ENCODE results near the gene INPP5A. TPM values are rescaled to one million over a fixed set of nuclear protein-coding genes. Genes with fewer than 3 reads are reported as not detected.

INPP5A gene
- total and polyA plus RNA-seq, 10 of the 15 experiments (the other 5 are each of a cell fraction or from before 2014, with no cell fraction given): 0.52 to 15.0 (median 6.3) TPM

DNA sequence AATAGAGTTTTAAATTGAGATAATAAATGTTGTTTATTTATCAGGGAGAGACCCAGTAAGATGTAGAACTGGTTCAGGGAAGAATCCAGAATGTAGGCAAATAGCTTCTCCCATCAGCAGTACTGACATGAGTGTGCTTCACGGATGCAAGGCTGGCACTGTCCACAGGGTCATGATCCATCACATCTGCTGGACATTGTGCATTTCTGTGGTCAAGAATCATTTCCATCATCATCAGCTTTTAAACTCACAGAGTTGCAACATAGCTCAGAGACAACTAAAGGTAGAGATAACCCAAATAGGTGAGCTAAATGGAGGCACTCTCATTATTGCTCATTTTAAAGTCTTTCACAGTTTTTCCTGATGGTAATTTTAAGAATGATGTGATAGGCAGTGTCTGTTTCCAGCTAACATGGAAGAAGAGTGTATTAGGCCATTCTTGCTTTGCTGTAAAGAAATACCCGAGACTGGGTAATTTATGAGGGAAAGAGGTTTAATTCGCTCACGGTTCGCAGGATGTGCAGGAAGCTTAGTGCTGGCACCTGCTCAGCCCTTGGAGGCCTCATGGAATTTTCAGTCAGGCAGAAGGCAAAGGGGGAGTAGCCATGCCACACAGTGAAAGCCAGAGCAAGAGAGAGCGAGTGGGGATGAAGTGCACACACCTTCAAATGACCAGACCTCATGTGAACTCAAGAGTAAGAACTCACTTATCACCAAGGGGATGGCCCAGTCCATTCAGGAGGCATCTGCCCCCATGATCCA is 80.8 kb downstream of the INPP5A start (continued):
- TF ChIP-seq MYC (IDR thresholded peaks at IDR 0.05; ENCODE audit: insufficient read depth, insufficient read length, insufficient replicate concordance, low read length, severe bottlenecking) (no peak), SMAD5 (IDR thresholded peaks at IDR 0.05; ENCODE audit: low read depth) (no peak), PAX8 (IDR thresholded peaks at IDR 0.05) (no peak), HDAC2 (IDR thresholded peaks at IDR 0.05) (no peak), NFYB (IDR thresholded peaks at IDR 0.05; ENCODE audit: insufficient read depth, low read depth, low read length) (no peak), YY1 (IDR thresholded peaks at IDR 0.05; ENCODE audit: low read depth, low read length) (no peak), NR2C1 (IDR thresholded peaks at IDR 0.05) (no peak)
- TF ChIP-seq, protein P1, sequence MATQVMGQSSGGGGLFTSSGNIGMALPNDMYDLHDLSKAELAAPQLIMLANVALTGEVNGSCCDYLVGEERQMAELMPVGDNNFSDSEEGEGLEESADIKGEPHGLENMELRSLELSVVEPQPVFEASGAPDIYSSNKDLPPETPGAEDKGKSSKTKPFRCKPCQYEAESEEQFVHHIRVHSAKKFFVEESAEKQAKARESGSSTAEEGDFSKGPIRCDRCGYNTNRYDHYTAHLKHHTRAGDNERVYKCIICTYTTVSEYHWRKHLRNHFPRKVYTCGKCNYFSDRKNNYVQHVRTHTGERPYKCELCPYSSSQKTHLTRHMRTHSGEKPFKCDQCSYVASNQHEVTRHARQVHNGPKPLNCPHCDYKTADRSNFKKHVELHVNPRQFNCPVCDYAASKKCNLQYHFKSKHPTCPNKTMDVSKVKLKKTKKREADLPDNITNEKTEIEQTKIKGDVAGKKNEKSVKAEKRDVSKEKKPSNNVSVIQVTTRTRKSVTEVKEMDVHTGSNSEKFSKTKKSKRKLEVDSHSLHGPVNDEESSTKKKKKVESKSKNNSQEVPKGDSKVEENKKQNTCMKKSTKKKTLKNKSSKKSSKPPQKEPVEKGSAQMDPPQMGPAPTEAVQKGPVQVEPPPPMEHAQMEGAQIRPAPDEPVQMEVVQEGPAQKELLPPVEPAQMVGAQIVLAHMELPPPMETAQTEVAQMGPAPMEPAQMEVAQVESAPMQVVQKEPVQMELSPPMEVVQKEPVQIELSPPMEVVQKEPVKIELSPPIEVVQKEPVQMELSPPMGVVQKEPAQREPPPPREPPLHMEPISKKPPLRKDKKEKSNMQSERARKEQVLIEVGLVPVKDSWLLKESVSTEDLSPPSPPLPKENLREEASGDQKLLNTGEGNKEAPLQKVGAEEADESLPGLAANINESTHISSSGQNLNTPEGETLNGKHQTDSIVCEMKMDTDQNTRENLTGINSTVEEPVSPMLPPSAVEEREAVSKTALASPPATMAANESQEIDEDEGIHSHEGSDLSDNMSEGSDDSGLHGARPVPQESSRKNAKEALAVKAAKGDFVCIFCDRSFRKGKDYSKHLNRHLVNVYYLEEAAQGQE (IDR thresholded peaks at IDR 0.05; ENCODE audit: low read depth, low read length): no peak
- TF ChIP-seq, protein P2, sequence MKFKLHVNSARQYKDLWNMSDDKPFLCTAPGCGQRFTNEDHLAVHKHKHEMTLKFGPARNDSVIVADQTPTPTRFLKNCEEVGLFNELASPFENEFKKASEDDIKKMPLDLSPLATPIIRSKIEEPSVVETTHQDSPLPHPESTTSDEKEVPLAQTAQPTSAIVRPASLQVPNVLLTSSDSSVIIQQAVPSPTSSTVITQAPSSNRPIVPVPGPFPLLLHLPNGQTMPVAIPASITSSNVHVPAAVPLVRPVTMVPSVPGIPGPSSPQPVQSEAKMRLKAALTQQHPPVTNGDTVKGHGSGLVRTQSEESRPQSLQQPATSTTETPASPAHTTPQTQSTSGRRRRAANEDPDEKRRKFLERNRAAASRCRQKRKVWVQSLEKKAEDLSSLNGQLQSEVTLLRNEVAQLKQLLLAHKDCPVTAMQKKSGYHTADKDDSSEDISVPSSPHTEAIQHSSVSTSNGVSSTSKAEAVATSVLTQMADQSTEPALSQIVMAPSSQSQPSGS (IDR thresholded peaks at IDR 0.05; ENCODE audit: low read length): no peak

Measured in GM12878 (cell line).